ENCODE measurements around the gene CLDN11.

Gene CLDN11

DNA sequence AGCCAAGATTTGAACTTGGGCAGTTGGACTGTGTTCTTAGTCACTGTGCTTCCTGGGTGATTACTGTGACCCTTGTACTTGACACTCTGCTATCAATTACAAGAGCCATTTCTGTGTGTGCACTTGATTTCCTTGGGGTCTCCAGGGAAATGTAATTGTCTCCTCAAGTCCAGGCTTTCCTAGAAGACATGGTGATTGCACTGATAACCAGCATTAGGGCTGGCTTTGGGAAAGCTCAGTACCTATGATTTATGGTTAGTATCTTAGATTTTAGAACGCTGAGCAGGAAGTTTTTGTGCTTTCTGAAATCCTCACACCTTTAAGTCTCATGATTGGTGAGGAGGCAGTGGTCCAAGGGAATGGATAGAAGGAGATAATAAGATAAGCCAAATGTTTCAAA lies 1.6 kb upstream of the CLDN11 start:
- TF ChIP-seq, protein P1, sequence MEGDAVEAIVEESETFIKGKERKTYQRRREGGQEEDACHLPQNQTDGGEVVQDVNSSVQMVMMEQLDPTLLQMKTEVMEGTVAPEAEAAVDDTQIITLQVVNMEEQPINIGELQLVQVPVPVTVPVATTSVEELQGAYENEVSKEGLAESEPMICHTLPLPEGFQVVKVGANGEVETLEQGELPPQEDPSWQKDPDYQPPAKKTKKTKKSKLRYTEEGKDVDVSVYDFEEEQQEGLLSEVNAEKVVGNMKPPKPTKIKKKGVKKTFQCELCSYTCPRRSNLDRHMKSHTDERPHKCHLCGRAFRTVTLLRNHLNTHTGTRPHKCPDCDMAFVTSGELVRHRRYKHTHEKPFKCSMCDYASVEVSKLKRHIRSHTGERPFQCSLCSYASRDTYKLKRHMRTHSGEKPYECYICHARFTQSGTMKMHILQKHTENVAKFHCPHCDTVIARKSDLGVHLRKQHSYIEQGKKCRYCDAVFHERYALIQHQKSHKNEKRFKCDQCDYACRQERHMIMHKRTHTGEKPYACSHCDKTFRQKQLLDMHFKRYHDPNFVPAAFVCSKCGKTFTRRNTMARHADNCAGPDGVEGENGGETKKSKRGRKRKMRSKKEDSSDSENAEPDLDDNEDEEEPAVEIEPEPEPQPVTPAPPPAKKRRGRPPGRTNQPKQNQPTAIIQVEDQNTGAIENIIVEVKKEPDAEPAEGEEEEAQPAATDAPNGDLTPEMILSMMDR (conservative IDR thresholded peaks at IDR 0.05; ENCODE audit: low read depth): no peak
- no peak overlapping the region for H3K27ac ChIP-seq
- ChIA-PET CTCF (interaction anchor here (0.6 to 1.1 kb wide), 3 partner anchors 14 to 394 kb away, joined by 3 to 5 read pairs (median 3); no protein-coding TSS in a partner anchor), POLR2A (ENCODE audit: low non-redundant PET) (no interaction called here)
- DNase-seq (ENCODE audit: low spot score): no peak

GRCh38 chr3:170419557-170420087 lies 954 bp downstream of the CLDN11 start:
- TF ChIP-seq, protein P1 (conservative IDR thresholded peaks at IDR 0.05; ENCODE audit: low read depth): no peak
- no peak for DNase-seq (ENCODE audit: low spot score)
- H3K27ac ChIP-seq: peak overlapping the region; percentile 49
- POLR2A ChIA-PET (ENCODE audit: low non-redundant PET): no interaction called here
- CTCF ChIA-PET: interaction anchor here (1.1 kb wide), 1 partner anchor 392 kb away, joined by 4 read pairs; no protein-coding TSS in a partner anchor

- peak overlapping the region; percentile 49 for H3K27ac ChIP-seq
- CTCF ChIA-PET: no interaction called here
- DNase-seq (ENCODE audit: low spot score): no peak
- TF ChIP-seq, protein P1 (conservative IDR thresholded peaks at IDR 0.05; ENCODE audit: low read depth): no peak
- POLR2A ChIA-PET (ENCODE audit: low non-redundant PET): no interaction called here
These were observed 1.7 kb downstream of the CLDN11 start for GRCh38 chr3:170420307-170420821.

DNA sequence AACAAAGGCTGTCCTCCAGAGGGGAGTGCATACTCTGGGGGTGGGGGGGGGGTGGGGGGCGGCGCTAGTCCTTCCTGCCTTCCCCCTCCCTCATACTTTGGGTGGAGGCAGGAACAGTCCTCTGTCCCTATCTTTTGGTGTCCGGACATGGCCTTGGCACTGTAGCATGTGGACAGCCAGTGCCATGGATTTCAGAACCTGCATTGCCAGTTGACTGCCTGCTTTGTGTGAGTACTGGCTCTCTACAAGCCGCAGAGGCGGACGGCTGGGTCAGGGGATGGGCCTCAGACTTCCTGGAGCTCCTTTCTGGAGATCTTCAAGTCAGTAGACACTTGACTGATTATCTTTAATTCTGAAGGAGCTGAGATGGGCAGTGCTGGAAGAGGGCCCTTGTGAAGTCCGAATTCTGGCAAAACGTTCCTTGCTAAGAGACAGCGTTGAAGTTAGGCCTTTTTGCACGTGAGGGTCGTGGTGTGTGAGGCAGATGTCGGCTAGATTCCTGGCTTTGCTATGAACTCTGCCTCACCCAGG lies 2.5 kb downstream of the CLDN11 start:
- DNase-seq (ENCODE audit: low spot score): no peak
- TF ChIP-seq, protein P1 (conservative IDR thresholded peaks at IDR 0.05; ENCODE audit: low read depth): no peak
- peak overlapping the region; percentile 49 for H3K27ac ChIP-seq
- POLR2A ChIA-PET (ENCODE audit: low non-redundant PET): no interaction called here
- CTCF ChIA-PET: no interaction called here

GRCh38 chr3:170421758-170422157 lies 3.1 kb downstream of the CLDN11 start:
- TF ChIP-seq, protein P1 (conservative IDR thresholded peaks at IDR 0.05; ENCODE audit: low read depth): no peak
- CTCF ChIA-PET: interaction anchor here (0.6 kb wide), 1 partner anchor 357 kb away, joined by 4 read pairs; no protein-coding TSS in a partner anchor
- POLR2A ChIA-PET (ENCODE audit: low non-redundant PET): no interaction called here
- no peak overlapping the region for H3K27ac ChIP-seq
- DNase-seq (ENCODE audit: low spot score): no peak

DNA sequence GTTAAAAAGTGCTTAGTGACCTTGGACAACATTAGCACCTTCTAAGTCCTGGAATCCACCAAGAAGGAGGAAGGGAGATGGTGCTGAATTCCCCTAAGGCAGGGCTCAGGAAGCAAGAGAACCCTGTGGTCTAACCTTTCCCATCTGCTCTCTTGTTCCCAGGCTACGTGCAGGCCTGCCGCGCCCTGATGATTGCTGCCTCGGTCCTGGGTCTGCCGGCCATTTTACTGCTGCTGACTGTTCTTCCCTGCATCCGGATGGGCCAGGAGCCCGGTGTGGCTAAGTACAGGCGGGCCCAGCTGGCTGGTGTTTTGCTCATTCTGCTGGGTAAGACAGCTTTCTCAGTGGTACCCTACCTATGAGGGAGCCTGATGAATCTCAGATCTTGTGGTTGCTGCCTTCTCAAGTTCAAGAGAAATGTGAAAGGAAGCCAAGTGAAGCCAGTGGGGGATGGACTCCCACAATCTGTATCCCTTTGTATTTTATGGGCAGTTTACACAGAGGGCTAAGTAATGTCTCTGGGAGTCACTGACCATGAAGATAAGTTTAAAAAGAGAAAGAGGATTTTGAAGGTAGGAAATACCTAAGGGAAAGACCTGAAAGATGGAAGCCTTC lies 4.4 kb downstream of the CLDN11 start:
- no peak overlapping the region for H3K27ac ChIP-seq
- no peak for DNase-seq (ENCODE audit: low spot score)
- POLR2A ChIA-PET (ENCODE audit: low non-redundant PET): no interaction called here
- TF ChIP-seq, protein P1 (conservative IDR thresholded peaks at IDR 0.05; ENCODE audit: low read depth): no peak
- CTCF ChIA-PET: interaction anchor here (0.6 to 0.9 kb wide), 3 partner anchors 9 to 389 kb away, joined by 3 to 8 read pairs (median 7); no protein-coding TSS in a partner anchor

Measured in RWPE1 (cell line).